Sigmoid colon (tissue), 7 donors: ENCODE measurements around the gene PEX26. TPM values are rescaled to one million over a fixed set of nuclear protein-coding genes. Genes with fewer than 3 reads are reported as not detected.

Experiments
- DNase-seq: peaks from one replicate; pipeline ENCODE4 v3.0.0-alpha.2; 2019
- H3K27ac ChIP-seq, 4 donors: fragments of 200-600 bp; sonication (generic); one replicate each; pipeline ENCODE4 v1.5.1; 2016 to 2019; ENCODE audit warnings: mild to moderate bottlenecking in 1 of 4
- H3K27me3 ChIP-seq, 3 donors: fragments of 200-600 bp; sonication (generic); one replicate each; pipeline ENCODE4 v1.5.1; 2019; ENCODE audit warnings: mild to moderate bottlenecking in 1 of 3
- H3K36me3 ChIP-seq, 4 donors: fragments of 200-600 bp; sonication (generic); one replicate each; pipeline ENCODE4 v1.5.1; 2016 to 2019
- H3K4me1 ChIP-seq, 4 donors: fragments of 200-600 bp; sonication (generic); one replicate each; pipeline ENCODE4 v1.5.1; 2017 to 2019
- H3K4me3 ChIP-seq, 4 donors: fragments of 200-600 bp; sonication (generic); one replicate each; pipeline ENCODE4 v1.5.1; 2017 to 2019; ENCODE audit warnings: mild to moderate bottlenecking in 2 of 4, moderate library complexity in 1 of 4
- H3K9me3 ChIP-seq, 4 donors: fragments of 200-600 bp in 3 of 4; sonication (generic) in 3 of 4; one replicate each; pipeline versions ENCODE4 v1.5.1 to v1.6.1; 2013 to 2019
- EP300 ChIP-seq, 4 donors: sonication (generic); formaldehyde crosslinking; IDR thresholded peaks; one replicate each; pipeline ENCODE4 v1.6.1; 2017; ENCODE audit warnings: antibody characterized with exemption in 4 of 4
- POLR2A ChIP-seq, 2 donors: fragments of 450-650 bp; IDR thresholded peaks; one replicate each; pipeline ENCODE4 v1.6.1; 2016; ENCODE audit warnings: antibody characterized with exemption in 2 of 2, mild to moderate bottlenecking in 2 of 2, moderate library complexity in 2 of 2
- POLR2AphosphoS5 ChIP-seq, 4 donors: sonication (generic); formaldehyde crosslinking; IDR thresholded peaks; one replicate each; pipeline ENCODE4 v1.6.1; 2017; ENCODE audit warnings: antibody characterized with exemption in 4 of 4
- WGBS, 2 donors: extraction: QIAGEN DNeasy Blood & Tissue Kit; methylation state at CpG; one replicate each; pipeline ENCODE4 v1.1.7; 2013; 5-methylcytosine and 5-hydroxymethylcytosine counted together
- intact Hi-C: fragments of 100-400 bp; cut with DNase I; formaldehyde crosslinking; loops from one replicate; pipeline ENCODE4 v1.15.1; 2023
- polyA plus RNA-seq, 3 donors: library from polyadenylated mRNA; stranded (reverse); fragments of 200-250 nt; gene quantifications; one replicate each; pipeline ENCODE4 v1.2.3, GENCODE V29; 2013
- total RNA-seq, 4 donors: library from RNA; depleted of rRNA; stranded (reverse); fragments of >200 nt; gene quantifications; one replicate each; pipeline ENCODE4 v1.1.0, GENCODE V29; 2016
- TF ChIP-seq, protein P1 (sequence below), 4 experiments: fragments of 450-650 bp in 3 of 4; fragments of 200-600 bp in 1 of 4; IDR thresholded peaks; one replicate each; pipeline ENCODE4 v1.5.1; 2016 to 2019; ENCODE audit warnings: antibody characterized with exemption in 4 of 4, mild to moderate bottlenecking in 3 of 4, moderate library complexity in 2 of 4
- donor health status: healthy with polysubstance abuse.
- donor health status: Bipolar disorder and iron deficiency.
- donor health status: healthy.

The PEX26 gene
- total and polyA plus RNA-seq, 7 donors, result 13.3 to 124 (median 21.3) TPM

GRCh38 chr22:18144105-18144504 lies 66.3 kb downstream of the PEX26 start:
- H3K4me1 ChIP-seq, result peaks cover 0 to 3% (median 1%) of the 10 kb centered on the region in 4 donors
- H3K36me3 ChIP-seq, result no peaks in the 10 kb centered on the region
- no peak for DNase-seq
- no peaks in the 10 kb centered on the region for H3K27me3 ChIP-seq
- no peak overlapping the region for H3K27ac ChIP-seq
- TF ChIP-seq POLR2AphosphoS5 (IDR thresholded peaks at IDR 0.05), result no peak
- no peaks in the 10 kb centered on the region for H3K9me3 ChIP-seq
- no peak overlapping the region for H3K4me3 ChIP-seq
- intact Hi-C loops, result loop anchor here (5.0 kb wide), 1 partner anchor 37 kb away; no protein-coding TSS in a partner anchor

GRCh38 chr22:18145676-18146388 lies 68.0 kb downstream of the PEX26 start:
- 83 to 90% methylated on average over 23 of the region's 23 CpGs for WGBS, 2 donors
- intact Hi-C loops, result no loop called here
- H3K9me3 ChIP-seq, result no peaks in the 10 kb centered on the region

GRCh38 chr22:18146389-18146753 lies 68.6 kb downstream of the PEX26 start:
- no peak overlapping the region for H3K4me3 ChIP-seq
- no peaks in the 10 kb centered on the region for H3K36me3 ChIP-seq
- H3K27ac ChIP-seq, result no peak overlapping the region
- H3K4me1 ChIP-seq, result peaks cover 0 to 13% (median 6%) of the 10 kb centered on the region in 4 donors
- no peak for TF ChIP-seq EP300 (IDR thresholded peaks at IDR 0.05)
- no peak for TF ChIP-seq POLR2A (IDR thresholded peaks at IDR 0.05)
- TF ChIP-seq, protein P1, sequence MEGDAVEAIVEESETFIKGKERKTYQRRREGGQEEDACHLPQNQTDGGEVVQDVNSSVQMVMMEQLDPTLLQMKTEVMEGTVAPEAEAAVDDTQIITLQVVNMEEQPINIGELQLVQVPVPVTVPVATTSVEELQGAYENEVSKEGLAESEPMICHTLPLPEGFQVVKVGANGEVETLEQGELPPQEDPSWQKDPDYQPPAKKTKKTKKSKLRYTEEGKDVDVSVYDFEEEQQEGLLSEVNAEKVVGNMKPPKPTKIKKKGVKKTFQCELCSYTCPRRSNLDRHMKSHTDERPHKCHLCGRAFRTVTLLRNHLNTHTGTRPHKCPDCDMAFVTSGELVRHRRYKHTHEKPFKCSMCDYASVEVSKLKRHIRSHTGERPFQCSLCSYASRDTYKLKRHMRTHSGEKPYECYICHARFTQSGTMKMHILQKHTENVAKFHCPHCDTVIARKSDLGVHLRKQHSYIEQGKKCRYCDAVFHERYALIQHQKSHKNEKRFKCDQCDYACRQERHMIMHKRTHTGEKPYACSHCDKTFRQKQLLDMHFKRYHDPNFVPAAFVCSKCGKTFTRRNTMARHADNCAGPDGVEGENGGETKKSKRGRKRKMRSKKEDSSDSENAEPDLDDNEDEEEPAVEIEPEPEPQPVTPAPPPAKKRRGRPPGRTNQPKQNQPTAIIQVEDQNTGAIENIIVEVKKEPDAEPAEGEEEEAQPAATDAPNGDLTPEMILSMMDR (IDR thresholded peaks at IDR 0.05), result no peak
- TF ChIP-seq POLR2AphosphoS5 (IDR thresholded peaks at IDR 0.05), result no peak
- no peaks in the 10 kb centered on the region for H3K9me3 ChIP-seq
- no peak for DNase-seq
- intact Hi-C loops, result no loop called here
- 89% methylated on average over 3 of the region's 3 CpGs for WGBS, 2 donors
- H3K27me3 ChIP-seq, result no peaks in the 10 kb centered on the region

More at GRCh38 chr22:18145676-18146388, 68.0 kb downstream of the PEX26 start:
- Histone ChIP-seq H3K27me3 (no peaks in the 10 kb centered on the region), H3K27ac (no peak overlapping the region), H3K4me1 (peaks cover 0 to 13% (median 6%) of the 10 kb centered on the region in 4 donors), H3K36me3 (no peaks in the 10 kb centered on the region), H3K4me3 (no peak overlapping the region)
- DNase-seq, result no peak
- TF ChIP-seq, protein P1 (IDR thresholded peaks at IDR 0.05), result no peak
- TF ChIP-seq POLR2A (IDR thresholded peaks at IDR 0.05) (no peak), EP300 (IDR thresholded peaks at IDR 0.05) (no peak), POLR2AphosphoS5 (IDR thresholded peaks at IDR 0.05) (no peak)

DNA sequence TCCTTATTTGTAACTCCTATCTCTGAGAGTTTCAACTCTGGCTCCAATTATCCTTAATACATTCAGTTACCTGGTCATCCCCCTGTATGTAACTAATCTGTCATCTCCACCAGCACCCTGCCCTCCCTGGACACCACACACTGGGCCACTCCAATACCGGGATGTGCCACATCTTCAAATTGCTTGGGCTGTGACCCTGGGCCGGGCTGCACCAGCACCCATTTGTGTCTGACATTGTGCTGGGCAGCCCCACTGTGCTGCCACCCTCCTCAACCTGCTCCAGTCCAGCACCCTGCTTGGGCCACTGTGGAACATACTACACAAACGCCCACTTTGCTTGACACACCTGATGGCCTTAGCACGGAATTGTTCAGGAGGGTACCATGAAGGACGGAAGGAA lies 70.0 kb downstream of the PEX26 start:
- Histone ChIP-seq H3K4me3 (no peak overlapping the region), H3K27ac (peak overlapping the region in 1 of 4 donors; percentile 33), H3K9me3 (no peaks in the 10 kb centered on the region), H3K36me3 (no peaks in the 10 kb centered on the region), H3K4me1 (peaks cover 0 to 13% (median 6%) of the 10 kb centered on the region in 4 donors), H3K27me3 (no peaks in the 10 kb centered on the region)
- TF ChIP-seq POLR2A (IDR thresholded peaks at IDR 0.05), result no peak
- 96% methylated on average over 5 of the region's 5 CpGs for WGBS, 2 donors
- DNase-seq, result no peak
- intact Hi-C loops, result no loop called here

DNA sequence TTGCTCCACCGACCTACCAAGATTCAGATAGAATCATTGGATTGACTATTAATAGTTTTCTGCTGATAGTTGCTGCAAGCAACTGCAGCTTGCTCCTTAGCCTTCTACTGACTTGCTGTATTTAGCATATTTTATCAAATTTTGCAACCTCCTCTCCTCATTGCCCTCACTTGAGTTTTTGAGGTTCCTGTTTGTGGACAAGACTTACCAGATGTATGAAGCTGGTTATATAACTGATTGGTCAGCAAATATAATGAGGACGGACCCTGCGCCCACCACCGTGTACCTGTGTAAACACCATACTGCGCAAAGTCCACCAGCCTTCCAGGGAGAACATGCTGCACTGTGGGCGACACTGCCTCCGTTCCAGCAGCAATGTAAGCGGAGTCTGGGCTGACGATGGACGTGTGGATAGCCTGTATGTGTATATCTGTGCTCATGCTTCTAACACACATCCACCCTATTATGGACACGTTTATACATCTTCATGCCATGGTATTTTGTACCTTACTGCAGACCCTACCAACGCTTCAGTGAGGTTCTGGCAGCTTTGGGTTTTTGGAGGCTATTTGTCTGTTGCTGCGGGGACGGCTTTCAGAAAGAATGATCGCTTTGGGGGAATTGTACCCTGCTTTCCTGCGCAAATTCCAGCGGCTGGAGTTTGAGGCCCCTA lies 70.6 kb downstream of the PEX26 start:
- no peaks in the 10 kb centered on the region for H3K27me3 ChIP-seq
- H3K4me1 ChIP-seq, result peaks cover 0 to 13% (median 6%) of the 10 kb centered on the region in 4 donors
- H3K27ac ChIP-seq, result no peak overlapping the region
- 80 to 92% methylated on average over 17 of the region's 17 CpGs for WGBS, 2 donors
- no peak for DNase-seq
- H3K9me3 ChIP-seq, result no peaks in the 10 kb centered on the region
- H3K4me3 ChIP-seq, result no peak overlapping the region
- intact Hi-C loops, result no loop called here
- no peak for TF ChIP-seq POLR2AphosphoS5 (IDR thresholded peaks at IDR 0.05)
- TF ChIP-seq, protein P1 (IDR thresholded peaks at IDR 0.05), result no peak
- TF ChIP-seq EP300 (IDR thresholded peaks at IDR 0.05), result no peak
- no peak for TF ChIP-seq POLR2A (IDR thresholded peaks at IDR 0.05)
- H3K36me3 ChIP-seq, result no peaks in the 10 kb centered on the region
